GM04503 (cell line): ENCODE data around the gene RABL2A.
"Not testable (repeated sequence)": the region's sequence is repeated elsewhere in the genome, so short reads cannot be mapped to it uniquely, and the experiment has no call there.

ENCODE experiments used
- DNase-seq: peaks from one replicate; pipeline ENCODE4 v3.0.0-alpha.2; 2012; ENCODE audit warnings: low read depth

RABL2A gene

GRCh38 chr2:113686537-113686936, 59.5 kb downstream of the RABL2A start:
- no peak for DNase-seq

GRCh38 chr2:113690871-113691270, 63.8 kb downstream of the RABL2A start:
- not testable (repeated sequence) for DNase-seq
